NT2/D1 (cell line): ENCODE data around the gene PPP1R9A.

Source experiments
- SUZ12 ChIP-seq: IDR thresholded peaks from 2 replicates; pipeline ENCODE4 v1.6.1; 2011; ENCODE audit not compliant: insufficient read length, insufficient read depth; ENCODE audit errors: extremely low read depth
- YY1 ChIP-seq: IDR thresholded peaks from 2 replicates; pipeline ENCODE4 v1.6.1; 2011; ENCODE audit not compliant: insufficient read length, insufficient read depth
- ZNF274 ChIP-seq: IDR thresholded peaks from 2 replicates; pipeline ENCODE4 v1.6.1; 2011; ENCODE audit warnings: mild to moderate bottlenecking, low read depth, low read length

DNA sequence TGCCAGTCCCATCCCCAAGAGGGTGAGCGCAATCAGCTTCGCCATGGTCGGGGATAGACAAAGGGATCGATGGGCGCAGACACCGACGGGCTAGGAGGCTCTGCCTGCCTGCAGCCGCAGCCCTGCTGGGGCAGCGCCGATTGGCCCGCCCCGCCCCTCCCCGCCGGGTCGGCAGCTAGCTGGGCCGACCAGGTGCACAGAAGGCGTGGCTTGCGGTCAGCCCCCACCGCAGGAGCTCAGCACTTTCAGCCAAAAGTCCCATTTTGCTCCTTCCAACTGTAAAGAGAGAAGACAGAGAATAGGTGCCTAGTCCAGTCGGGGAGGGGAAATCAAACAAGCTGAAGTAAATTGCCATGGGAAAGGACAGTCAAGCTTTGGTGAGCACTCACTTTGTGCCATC, 417.0 kb downstream of the PPP1R9A start, which contains the start of gene PON1:
- TF ChIP-seq SUZ12 (no peak), YY1 (no peak), ZNF274 (no peak)
